Astrocyte (in vitro differentiated cells and primary cell): ENCODE results near the gene RIPOR3. TPM values are rescaled to one million over a fixed set of nuclear protein-coding genes. Genes with fewer than 3 reads are reported as not detected.

Source experiments
- DNase-seq: peaks from one replicate; pipeline ENCODE4 v3.0.0-alpha.2; 2010; ENCODE audit warnings: low read depth
- FAIRE-seq: peaks from 2 replicates; lab custom pipeline; 2011; peaks lifted over from hg19 to GRCh38; lab: Jason Lieb, UNC
- H2AFZ ChIP-seq: 2 replicates; pipeline ENCODE4 v1.6.0; 2012; ENCODE audit warnings: low read depth, low read length, inconsistent platforms
- H3K27ac ChIP-seq: 2 replicates; pipeline ENCODE4 v1.5.1; 2011; ENCODE audit warnings: low read depth, low read length, inconsistent platforms
- H3K27me3 ChIP-seq: 2 replicates; pipeline ENCODE4 v1.6.0; 2011; ENCODE audit warnings: low read length, inconsistent platforms; ENCODE audit not compliant: insufficient read depth
- H3K36me3 ChIP-seq: 2 replicates; pipeline ENCODE4 v1.5.1; 2011; ENCODE audit warnings: low read length, inconsistent platforms; ENCODE audit not compliant: insufficient read depth
- H3K4me1 ChIP-seq: 2 replicates; pipeline ENCODE4 v1.5.1; 2011; ENCODE audit warnings: low read length, inconsistent platforms; ENCODE audit not compliant: insufficient read depth
- H3K4me2 ChIP-seq: 2 replicates; pipeline ENCODE4 v1.6.0; 2012; ENCODE audit warnings: low read length, inconsistent platforms
- H3K4me3 ChIP-seq: 2 replicates; pipeline ENCODE4 v1.5.1; 2011; ENCODE audit warnings: low read depth, mild to moderate bottlenecking, low read length, inconsistent platforms; ENCODE audit not compliant: insufficient read depth
- H3K79me2 ChIP-seq: 2 replicates; pipeline ENCODE4 v1.6.0; 2012; ENCODE audit warnings: mild to moderate bottlenecking, low read length, inconsistent platforms; ENCODE audit not compliant: insufficient read depth
- H3K9ac ChIP-seq: 2 replicates; pipeline ENCODE4 v1.6.0; 2012; ENCODE audit warnings: mild to moderate bottlenecking, low read length, inconsistent platforms
- H3K9me3 ChIP-seq: 2 replicates; pipeline ENCODE4 v1.5.1; 2012; ENCODE audit warnings: low read depth, mild to moderate bottlenecking, low read length, inconsistent platforms; ENCODE audit not compliant: insufficient read depth
- H4K20me1 ChIP-seq: 2 replicates; pipeline ENCODE4 v1.6.0; 2012; ENCODE audit warnings: low read length, inconsistent platforms; ENCODE audit not compliant: insufficient read depth
- H3K27ac Mint-ChIP-seq: one replicate; pipeline ENCODE4 v1.8.0; 2021; ENCODE audit warnings: mild to moderate bottlenecking, mixed read lengths; ENCODE audit not compliant: unreplicated experiment
- H3K27me3 Mint-ChIP-seq: one replicate; pipeline ENCODE4 v1.8.0; 2021; ENCODE audit warnings: low read depth, mixed read lengths; ENCODE audit not compliant: unreplicated experiment
- H3K36me3 Mint-ChIP-seq: one replicate; pipeline ENCODE4 v1.8.0; 2021; ENCODE audit warnings: low read depth, mixed read lengths; ENCODE audit not compliant: unreplicated experiment
- H3K4me1 Mint-ChIP-seq: one replicate; pipeline ENCODE4 v1.8.0; 2021; ENCODE audit warnings: low read depth, mixed read lengths; ENCODE audit not compliant: unreplicated experiment
- H3K4me3 Mint-ChIP-seq: one replicate; pipeline ENCODE4 v1.8.0; 2021; ENCODE audit warnings: mild to moderate bottlenecking, moderate library complexity, mixed read lengths; ENCODE audit not compliant: unreplicated experiment
- H3K9me3 Mint-ChIP-seq: one replicate; pipeline ENCODE4 v1.8.0; 2021; ENCODE audit warnings: mild to moderate bottlenecking, mixed read lengths; ENCODE audit not compliant: unreplicated experiment
- CTCF ChIP-seq: IDR thresholded peaks from 2 replicates; pipeline ENCODE4 v1.5.1; 2011; ENCODE audit warnings: low read depth, mild to moderate bottlenecking, inconsistent platforms, low read length, moderate library complexity; ENCODE audit not compliant: insufficient read depth
- EZH2 ChIP-seq: IDR thresholded peaks from 2 replicates; pipeline ENCODE4 v1.6.1; 2012; ENCODE audit warnings: mild to moderate bottlenecking, low read length, inconsistent platforms; ENCODE audit not compliant: insufficient read depth
- total RNA-seq: library from RNA; stranded (reverse); gene quantifications from 2 replicates; pipeline ENCODE4 v1.2.1, GENCODE V29; 2021

RIPOR3 gene
- total RNA-seq, 1 donor from 2014 or later = 0.39 TPM

GRCh38 chr20:50731930-50732690 is 40.8 kb upstream of the RIPOR3 start:
- Mint-ChIP-seq H3K4me1 (peaks cover 33% of the 10 kb centered on the region), H3K4me3 (peak overlapping the region; percentile 92), H3K27me3 (no peaks in the 10 kb centered on the region), H3K27ac (peak overlapping the region; percentile 3), H3K36me3 (peaks cover 2% of the 10 kb centered on the region), H3K9me3 (no peaks in the 10 kb centered on the region)
- DNase-seq (no peak), FAIRE-seq (no peak)
- no peaks in the 10 kb centered on the region for H4K20me1 ChIP-seq
- H3K27me3 ChIP-seq = peaks cover 9% of the 10 kb centered on the region
- H3K4me2 ChIP-seq = peak overlapping the region; percentile 96
- H2AFZ ChIP-seq = peak overlapping the region; percentile 84
- H3K9ac ChIP-seq = peak overlapping the region; percentile 66
- H3K4me3 ChIP-seq = peak overlapping the region; percentile 72
- no peak overlapping the region for H3K27ac ChIP-seq
- H3K36me3 ChIP-seq = no peaks in the 10 kb centered on the region
- TF ChIP-seq EZH2 (peak; percentile 25), CTCF (no peak)
- peaks cover 3% of the 10 kb centered on the region for H3K4me1 ChIP-seq
- peaks cover 4% of the 10 kb centered on the region for H3K79me2 ChIP-seq
- H3K9me3 ChIP-seq = no peaks in the 10 kb centered on the region

GRCh38 chr20:50731055-50731929 is 40.0 kb upstream of the RIPOR3 start, which contains the start of gene PARD6B:
TSS of gene PARD6B (plus strand) at chr20:50731580. CDS start at chr20:50731787, 207 bp downstream.
- Histone ChIP-seq H2AFZ (peak within 1 kb of the TSS; percentile 84), H3K79me2 (peaks cover 4% of the 10 kb centered on the region), H3K4me2 (peak within 1 kb of the TSS; percentile 96), H3K9me3 (no peaks in the 10 kb centered on the region), H3K4me3 (peak within 1 kb of the TSS; percentile 72), H3K36me3 (no peaks in the 10 kb centered on the region), H4K20me1 (no peaks in the 10 kb centered on the region), H3K27me3 (peaks cover 9% of the 10 kb centered on the region), H3K27ac (no peak within 1 kb of the TSS), H3K4me1 (peaks cover 3% of the 10 kb centered on the region), H3K9ac (peak within 1 kb of the TSS; percentile 66)
- Mint-ChIP-seq H3K4me3 (peak within 1 kb of the TSS; percentile 92), H3K4me1 (peaks cover 37% of the 10 kb centered on the region), H3K9me3 (no peaks in the 10 kb centered on the region), H3K36me3 (peaks cover 2% of the 10 kb centered on the region), H3K27me3 (no peaks in the 10 kb centered on the region), H3K27ac (peak within 1 kb of the TSS; percentile 88)
- DNase-seq (peak; percentile 87), FAIRE-seq (no peak)
- no peak for TF ChIP-seq CTCF
- peak; percentile 52 for TF ChIP-seq EZH2
